Measurements from ENCODE around the gene MAGEB18.

MAGEB18 gene

DNA sequence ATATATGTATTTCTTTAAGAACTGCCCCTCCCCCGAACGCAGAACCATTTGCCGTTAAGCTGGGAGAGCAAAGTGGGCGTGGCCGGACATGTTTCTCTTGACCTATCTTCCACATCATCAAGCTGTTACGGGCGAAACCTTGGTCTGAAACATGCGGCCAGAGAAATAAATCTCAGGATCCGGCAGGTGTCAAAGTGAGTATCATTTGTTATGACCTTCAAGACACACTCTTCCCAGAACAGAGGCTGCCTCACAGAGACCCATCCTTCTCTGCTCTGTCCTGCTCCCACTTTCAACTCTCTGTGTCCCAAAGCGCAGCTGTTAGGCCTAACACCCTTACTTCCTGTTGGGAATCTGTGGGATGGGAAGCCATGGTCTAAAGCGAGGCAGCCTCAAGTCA, at the start of gene MAGEB18:
TSS of gene MAGEB18 (plus strand) at position 70 of the 400 bp plus-strand sequence. CDS start 643 bp downstream, outside the sequence.
- no peak for DNase-seq (ENCODE audit: low read depth)

DNA sequence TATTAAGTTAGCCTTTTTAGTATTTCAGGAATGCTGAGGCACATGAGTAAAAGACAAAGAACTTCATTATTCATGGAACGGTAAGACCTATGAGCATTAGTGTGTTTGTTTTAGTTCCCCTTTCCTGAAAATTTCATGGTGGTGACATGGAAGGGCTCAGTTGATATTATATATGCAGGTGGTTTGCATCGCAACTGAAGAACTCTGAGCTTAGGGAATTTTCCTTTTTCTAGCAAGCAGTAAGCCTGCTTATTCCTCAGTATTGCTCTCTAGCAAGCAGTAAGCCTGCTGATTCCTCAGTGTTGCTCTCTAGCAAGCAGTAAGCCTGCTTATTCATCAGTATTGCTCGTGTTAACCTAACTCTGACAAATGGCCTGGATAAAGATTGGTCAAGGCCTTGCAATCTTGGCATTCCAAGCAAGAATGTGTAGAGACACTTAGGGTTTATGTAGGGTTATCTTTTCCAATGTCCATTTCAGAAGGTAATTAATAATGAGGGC, 37.7 kb upstream of the MAGEB18 start:
- DNase-seq (ENCODE audit: low read depth) = no peak

- no peak for DNase-seq (ENCODE audit: low read depth)
Measured at GRCh38 chrX:26109142-26109541, 29.0 kb upstream of the MAGEB18 start.

DNA sequence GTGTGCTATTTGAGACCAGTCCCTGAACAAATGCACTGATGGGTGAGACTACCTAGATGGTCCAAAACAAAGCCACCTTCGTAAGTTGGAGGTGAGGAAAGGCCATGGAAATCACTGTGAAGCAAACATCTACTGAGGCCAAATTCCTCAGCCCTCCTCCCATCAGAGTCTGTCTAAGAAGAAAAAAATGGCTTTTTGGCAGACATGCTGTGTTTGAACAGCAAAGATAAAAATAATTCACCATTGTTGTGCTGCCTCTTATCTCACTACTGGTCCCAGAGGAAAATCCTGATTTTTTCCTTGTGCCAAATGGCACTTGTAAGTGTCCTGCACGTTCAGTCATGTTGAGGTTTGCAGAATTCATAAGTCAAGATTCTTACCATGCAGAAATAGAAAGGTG, 7.9 kb downstream of the MAGEB18 start:
- DNase-seq (ENCODE audit: low read depth) = no peak

- no peak for DNase-seq (ENCODE audit: low read depth)
Measured at GRCh38 chrX:26160301-26160700, 22.2 kb downstream of the MAGEB18 start, which contains the start of gene MAGEB6B. Gene MAGEB6B (plus strand): TSS chrX:26160601. CDS start chrX:26160601, 0 bp downstream.

Measured in activated T-cell treated with anti-CD3 and anti-CD28 coated beads for 24 hours (primary cell).